CD14-positive monocyte (primary cell): ENCODE data around the gene GAD1. TPM values are rescaled to one million over a fixed set of nuclear protein-coding genes. Genes with fewer than 3 reads are reported as not detected.
A peak's percentile ranks its signal among the peaks of the same experiment; 100 is the strongest.

ENCODE experiments used
- DNase-seq, 3 donors: peaks; one replicate each; pipeline ENCODE4 v3.0.0-alpha.2; 2011 to 2022
- H2AFZ ChIP-seq: 2 replicates; pipeline ENCODE4 v1.6.0; 2012; ENCODE audit warnings: mild to moderate bottlenecking, low read depth, low read length, inconsistent platforms; ENCODE audit not compliant: insufficient read depth, poor library complexity, severe bottlenecking
- H3K27ac ChIP-seq, 2 donors: 1 replicate in 1 of 2; 2 replicates in 1 of 2; pipeline ENCODE4 v1.5.1; 2012 to 2013; ENCODE audit warnings: low read length in 2 of 2, control low read depth in 1 of 2, inconsistent platforms in 1 of 2, low read depth in 1 of 2, mild to moderate bottlenecking in 1 of 2
- H3K27me3 ChIP-seq, 2 donors: one replicate each; pipeline versions ENCODE4 v1.6.0 to v1.6.1; 2011 to 2013; ENCODE audit warnings: low read length in 2 of 2; ENCODE audit not compliant: control insufficient read depth in 2 of 2, insufficient read depth in 2 of 2
- H3K36me3 ChIP-seq, 2 donors: replicated peaks in 1 of 2; 1 replicate in 1 of 2; 2 replicates in 1 of 2; pipeline versions ENCODE4 v1.5.1 to v1.6.1; 2012 to 2013; ENCODE audit warnings: low read length in 2 of 2, control low read depth in 1 of 2, inconsistent platforms in 1 of 2, mild to moderate bottlenecking in 1 of 2; ENCODE audit not compliant: insufficient read depth in 2 of 2, control insufficient read depth in 1 of 2
- H3K4me1 ChIP-seq, 2 donors: 1 replicate in 1 of 2; 2 replicates in 1 of 2; pipeline versions ENCODE4 v1.5.1 to v1.6.1; 2012 to 2013; ENCODE audit warnings: low read length in 2 of 2, control low read depth in 1 of 2, inconsistent platforms in 1 of 2, mild to moderate bottlenecking in 1 of 2, moderate library complexity in 1 of 2; ENCODE audit not compliant: insufficient read depth in 2 of 2, control insufficient read depth in 1 of 2
- H3K4me2 ChIP-seq: replicated peaks from 2 replicates; pipeline ENCODE3; 2012; ENCODE audit warnings: low read length, moderate library complexity, mild to moderate bottlenecking; ENCODE audit not compliant: poor library complexity, severe bottlenecking; ENCODE audit errors: extremely low read depth
- H3K4me3 ChIP-seq, 3 experiments: fragments of 200-600 bp in 1 of 3; sonication (generic) in 1 of 3; replicated peaks in 1 of 3; 1 replicate in 2 of 3; 2 replicates in 1 of 3; pipeline ENCODE4 v1.5.1; 2011 to 2013; ENCODE audit warnings: low read length in 3 of 3, mild to moderate bottlenecking in 3 of 3, control low read depth in 2 of 3, low read depth in 2 of 3, inconsistent platforms in 1 of 3, moderate library complexity in 1 of 3
- H3K79me2 ChIP-seq: 2 replicates; pipeline ENCODE4 v1.6.0; 2012; ENCODE audit warnings: mild to moderate bottlenecking, control low read depth, inconsistent platforms, low read length, moderate library complexity; ENCODE audit not compliant: insufficient read depth
- H3K9ac ChIP-seq: 2 replicates; pipeline ENCODE4 v1.6.0; 2017; ENCODE audit warnings: low read length, mild to moderate bottlenecking; ENCODE audit not compliant: insufficient read depth, poor library complexity, severe bottlenecking
- H3K9me3 ChIP-seq, 2 donors: replicated peaks in 1 of 2; 1 replicate in 1 of 2; 2 replicates in 1 of 2; pipeline versions ENCODE4 v1.5.1 to v1.6.1; 2012 to 2013; ENCODE audit warnings: low read length in 2 of 2, control low read depth in 1 of 2; ENCODE audit not compliant: control insufficient read depth in 1 of 2, insufficient read depth in 1 of 2
- H4K20me1 ChIP-seq: 2 replicates; pipeline ENCODE4 v1.6.0; 2012; ENCODE audit warnings: mild to moderate bottlenecking, low read length, control low read depth, moderate library complexity; ENCODE audit not compliant: insufficient read depth
- H3K27ac Mint-ChIP-seq, 7 donors: one replicate each; pipeline ENCODE4 v1.8.0; 2020; ENCODE audit warnings: mild to moderate bottlenecking in 7 of 7, mixed read lengths in 7 of 7, moderate library complexity in 6 of 7, inconsistent platforms in 2 of 7
- H3K27me3 Mint-ChIP-seq, 3 donors: one replicate each; pipeline ENCODE4 v1.8.0; 2021 to 2022; ENCODE audit warnings: low read depth in 3 of 3, mild to moderate bottlenecking in 3 of 3, mixed read lengths in 3 of 3, moderate library complexity in 3 of 3, inconsistent platforms in 1 of 3
- H3K36me3 Mint-ChIP-seq, 2 donors: one replicate each; pipeline ENCODE4 v1.8.0; 2020; ENCODE audit warnings: mixed read lengths in 2 of 2, inconsistent platforms in 1 of 2, mild to moderate bottlenecking in 1 of 2
- H3K4me1 Mint-ChIP-seq: one replicate; pipeline ENCODE4 v1.8.0; 2020; ENCODE audit warnings: mild to moderate bottlenecking, mixed read lengths
- H3K4me3 Mint-ChIP-seq, 2 donors: one replicate each; pipeline ENCODE4 v1.8.0; 2020; ENCODE audit warnings: mild to moderate bottlenecking in 2 of 2, mixed read lengths in 2 of 2, moderate library complexity in 1 of 2
- H3K9me3 Mint-ChIP-seq, 7 donors: one replicate each; pipeline ENCODE4 v1.8.0; 2020 to 2022; ENCODE audit warnings: mixed read lengths in 7 of 7, mild to moderate bottlenecking in 6 of 7, moderate library complexity in 6 of 7, inconsistent platforms in 2 of 7
- CTCF ChIP-seq: fragments of 200-600 bp; IDR thresholded peaks from one replicate; pipeline ENCODE4 v1.8.0; 2022; ENCODE audit warnings: antibody characterized with exemption, mild to moderate bottlenecking
- WGBS: methylation state at CpG from one replicate; pipeline ENCODE4 v1.1.5; 2013; ENCODE audit warnings: missing lambda C conversion rate; ENCODE audit not compliant: insufficient coverage; 5-methylcytosine and 5-hydroxymethylcytosine counted together
- intact Hi-C, 2 donors: fragments of 100-400 bp; cut with micrococcal nuclease; formaldehyde crosslinking; loops; one replicate each; pipeline versions ENCODE4 v1.15.0 to v1.15.1; 2023
- polyA plus RNA-seq, 3 donors: library from polyadenylated mRNA; depleted of rRNA in 1 of 3; unstranded in 2 of 3; stranded (reverse) in 1 of 3; fragments of 300-500 nt in 2 of 3; fragments of >200 nt in 1 of 3; fragmentation: Illumina TruSeq in 2 of 3; gene quantifications; 1 replicate in 2 of 3; 2 replicates in 1 of 3; pipeline ENCODE4 v1.2.3, GENCODE V29; 2012 to 2021

Gene GAD1
- polyA plus RNA-seq, 3 donors = 0.08 TPM; not detected in 2

- intact Hi-C loops = no loop called here
- H3K27me3 ChIP-seq = peaks cover 28 to 49% of the 10 kb centered on the region in 2 donors
- Mint-ChIP-seq H3K27me3 (peaks cover 26 to 57% (median 26%) of the 10 kb centered on the region in 3 donors), H3K36me3 (no peaks in the 10 kb centered on the region), H3K27ac (no peak overlapping the region), H3K9me3 (no peaks in the 10 kb centered on the region), H3K4me3 (peak overlapping the region in 1 of 2 donors; percentile 68), H3K4me1 (no peaks in the 10 kb centered on the region)
- no peaks in the 10 kb centered on the region for H3K36me3 ChIP-seq
- H3K9me3 ChIP-seq = no peaks in the 10 kb centered on the region
- H3K79me2 ChIP-seq = no peaks in the 10 kb centered on the region
- no peak overlapping the region for H3K4me2 ChIP-seq
- no peak for TF ChIP-seq CTCF
- H4K20me1 ChIP-seq = no peaks in the 10 kb centered on the region
- no peak for DNase-seq
- WGBS = 83% methylated on average over 2 of the region's 2 CpGs
- H2AFZ ChIP-seq = no peak overlapping the region
- H3K27ac ChIP-seq = no peak overlapping the region
- no peak overlapping the region for H3K4me3 ChIP-seq
- H3K4me1 ChIP-seq = no peaks in the 10 kb centered on the region
- no peak overlapping the region for H3K9ac ChIP-seq
Observed at GRCh38 chr2:170778900-170779299, 37.8 kb upstream of the GAD1 start.

DNA sequence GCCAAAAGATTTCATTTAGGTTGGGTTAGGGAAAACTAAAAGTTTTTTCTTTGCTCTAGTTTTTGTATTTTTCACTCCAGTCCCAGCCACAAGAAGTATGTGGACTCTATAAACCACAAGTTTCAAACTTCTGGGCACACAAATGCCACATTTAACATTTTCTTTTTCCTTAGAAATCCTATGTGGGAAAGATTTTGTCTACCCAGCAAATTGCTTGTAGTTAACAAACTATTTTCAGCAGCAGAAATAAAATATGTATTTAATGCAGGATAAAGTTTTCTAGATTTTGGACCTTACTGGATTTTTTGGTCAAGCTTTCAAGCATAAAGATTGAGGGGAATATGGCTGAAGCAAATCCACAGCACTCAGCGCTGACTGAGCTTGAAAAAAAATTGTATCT is 37.4 kb upstream of the GAD1 start:
- Mint-ChIP-seq H3K27ac (no peak overlapping the region), H3K4me3 (no peak overlapping the region)

More for the DNA sequence above, 37.4 kb upstream of the GAD1 start:
- no peak for DNase-seq
- Histone ChIP-seq H3K27ac (no peak overlapping the region), H3K79me2 (no peaks in the 10 kb centered on the region), H3K9ac (no peak overlapping the region), H4K20me1 (no peaks in the 10 kb centered on the region), H3K4me2 (no peak overlapping the region), H2AFZ (no peak overlapping the region), H3K36me3 (no peaks in the 10 kb centered on the region), H3K4me1 (no peaks in the 10 kb centered on the region), H3K27me3 (peaks cover 25 to 44% of the 10 kb centered on the region in 2 donors), H3K4me3 (no peak overlapping the region), H3K9me3 (no peaks in the 10 kb centered on the region)
- peaks cover 23 to 54% (median 25%) of the 10 kb centered on the region in 3 donors for H3K27me3 Mint-ChIP-seq
- H3K36me3 Mint-ChIP-seq = no peaks in the 10 kb centered on the region
- no peaks in the 10 kb centered on the region for H3K9me3 Mint-ChIP-seq
- no peak for TF ChIP-seq CTCF
- no peaks in the 10 kb centered on the region for H3K4me1 Mint-ChIP-seq
- intact Hi-C loops = no loop called here
- WGBS = no CpG with 5 or more reads among the region's 1 CpG
